Suppressor macrophage (primary cell): ENCODE results near the gene MAP3K20.
"Not testable (repeated sequence)": the region's sequence is repeated elsewhere in the genome, so short reads cannot be mapped to it uniquely, and the experiment has no call there.

Source experiments
- DNase-seq, 4 experiments: peaks; one replicate each; pipeline ENCODE4 v3.0.0-alpha.2; 2020 to 2022

The MAP3K20 gene

GRCh38 chr2:173281898-173282297, 206.3 kb downstream of the MAP3K20 start:
- DNase-seq: not testable (repeated sequence)

GRCh38 chr2:173282795-173283545, 207.3 kb downstream of the MAP3K20 start:
- DNase-seq: no peak

- peak in 1 of 4 experiments; percentile 28 for DNase-seq
These were observed 210.6 kb downstream of the MAP3K20 start for GRCh38 chr2:173286153-173286809.

- DNase-seq: no peak
These were observed 211.9 kb downstream of the MAP3K20 start for GRCh38 chr2:173287594-173287993.

GRCh38 chr2:173288561-173288960, 212.9 kb downstream of the MAP3K20 start:
- DNase-seq: no peak

GRCh38 chr2:173290046-173290445, 214.4 kb downstream of the MAP3K20 start:
- DNase-seq: no peak

- no peak for DNase-seq
These were observed 214.9 kb downstream of the MAP3K20 start for GRCh38 chr2:173290518-173290917.

GRCh38 chr2:173291412-173291811, 215.8 kb downstream of the MAP3K20 start:
- no peak for DNase-seq

- DNase-seq: no peak
These were observed 220.6 kb downstream of the MAP3K20 start for GRCh38 chr2:173296235-173296634.

- DNase-seq: no peak
These were observed 223.0 kb downstream of the MAP3K20 start for GRCh38 chr2:173298536-173299097.

GRCh38 chr2:173299764-173300163, 224.1 kb downstream of the MAP3K20 start:
- DNase-seq: no peak

- no peak for DNase-seq
These were observed 224.8 kb downstream of the MAP3K20 start for GRCh38 chr2:173300458-173300857.

- not testable (repeated sequence) for DNase-seq
These were observed 225.9 kb downstream of the MAP3K20 start for GRCh38 chr2:173301549-173301948.

- no peak for DNase-seq
These were observed 229.7 kb downstream of the MAP3K20 start for GRCh38 chr2:173305303-173305702.

- no peak for DNase-seq
These were observed 231.6 kb downstream of the MAP3K20 start for GRCh38 chr2:173307293-173307692.

- DNase-seq: not testable (repeated sequence)
These were observed 233.7 kb downstream of the MAP3K20 start for GRCh38 chr2:173309370-173309769.

- no peak for DNase-seq
These were observed 236.4 kb downstream of the MAP3K20 start for GRCh38 chr2:173311844-173312606.
